MM.1S (cell line): ENCODE measurements around the gene KCNT1.

ENCODE experiments used
- EZH2 ChIP-seq: fragments of 300-600 bp; sonication (generic); optimal IDR thresholded peaks from 2 replicates; pipeline ENCODE3; 2017; ENCODE audit warnings: low read depth, mild to moderate bottlenecking, antibody characterized with exemption, low read length, mixed read lengths
- EZH2phosphoT487 ChIP-seq: fragments of 300-600 bp; sonication (generic); IDR thresholded peaks from 2 replicates; pipeline ENCODE4 v1.6.1; 2018; ENCODE audit warnings: antibody characterized with exemption, low read length
- TF ChIP-seq, protein P1 (sequence below): fragments of 300-600 bp; sonication (generic); IDR thresholded peaks from 2 replicates; pipeline ENCODE4 v1.5.1; 2016; ENCODE audit warnings: antibody characterized with exemption, low read length, mixed read lengths

- TF ChIP-seq, protein P1, sequence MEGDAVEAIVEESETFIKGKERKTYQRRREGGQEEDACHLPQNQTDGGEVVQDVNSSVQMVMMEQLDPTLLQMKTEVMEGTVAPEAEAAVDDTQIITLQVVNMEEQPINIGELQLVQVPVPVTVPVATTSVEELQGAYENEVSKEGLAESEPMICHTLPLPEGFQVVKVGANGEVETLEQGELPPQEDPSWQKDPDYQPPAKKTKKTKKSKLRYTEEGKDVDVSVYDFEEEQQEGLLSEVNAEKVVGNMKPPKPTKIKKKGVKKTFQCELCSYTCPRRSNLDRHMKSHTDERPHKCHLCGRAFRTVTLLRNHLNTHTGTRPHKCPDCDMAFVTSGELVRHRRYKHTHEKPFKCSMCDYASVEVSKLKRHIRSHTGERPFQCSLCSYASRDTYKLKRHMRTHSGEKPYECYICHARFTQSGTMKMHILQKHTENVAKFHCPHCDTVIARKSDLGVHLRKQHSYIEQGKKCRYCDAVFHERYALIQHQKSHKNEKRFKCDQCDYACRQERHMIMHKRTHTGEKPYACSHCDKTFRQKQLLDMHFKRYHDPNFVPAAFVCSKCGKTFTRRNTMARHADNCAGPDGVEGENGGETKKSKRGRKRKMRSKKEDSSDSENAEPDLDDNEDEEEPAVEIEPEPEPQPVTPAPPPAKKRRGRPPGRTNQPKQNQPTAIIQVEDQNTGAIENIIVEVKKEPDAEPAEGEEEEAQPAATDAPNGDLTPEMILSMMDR: no peak
- TF ChIP-seq EZH2 (no peak), EZH2phosphoT487 (no peak)
Measured at GRCh38 chr9:135663857-135664256, 38.1 kb upstream of the KCNT1 start.
